ENCODE results near the gene KAT8.
"Not testable (repeated sequence)": the region's sequence is repeated elsewhere in the genome, so short reads cannot be mapped to it uniquely, and the experiment has no call there.

The KAT8 gene

DNA sequence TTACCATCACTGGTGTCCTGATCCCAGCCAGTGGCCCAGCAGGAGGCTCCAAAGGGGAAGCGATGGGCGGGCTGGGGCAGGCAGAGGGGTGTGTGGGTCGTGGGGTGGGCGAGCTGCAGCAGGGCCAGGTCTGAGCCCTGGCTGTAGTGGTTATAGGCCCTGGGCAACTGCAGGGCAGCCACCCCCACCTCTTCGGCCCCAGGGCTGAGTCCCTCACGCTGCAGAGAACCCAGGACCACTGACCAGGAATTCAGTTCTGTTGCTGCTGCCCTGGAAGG is 30.9 kb upstream of the KAT8 start:
- H3K36me3 ChIP-seq (ENCODE audit: control insufficient read depth, insufficient read depth, low read length), result peaks cover 14% of the 10 kb centered on the region
- H3K9ac ChIP-seq (ENCODE audit: low read length), result no peak overlapping the region
- H3K4me1 ChIP-seq (ENCODE audit: control insufficient read depth, insufficient read depth, low read length), result no peaks in the 10 kb centered on the region
- H3K4me3 ChIP-seq (ENCODE audit: low read length), result no peak overlapping the region
- H3K27ac ChIP-seq (ENCODE audit: low read depth, low read length), result no peak overlapping the region
- no peaks in the 10 kb centered on the region for H3K27me3 ChIP-seq (ENCODE audit: control insufficient read depth, insufficient read depth, low read length)

DNA sequence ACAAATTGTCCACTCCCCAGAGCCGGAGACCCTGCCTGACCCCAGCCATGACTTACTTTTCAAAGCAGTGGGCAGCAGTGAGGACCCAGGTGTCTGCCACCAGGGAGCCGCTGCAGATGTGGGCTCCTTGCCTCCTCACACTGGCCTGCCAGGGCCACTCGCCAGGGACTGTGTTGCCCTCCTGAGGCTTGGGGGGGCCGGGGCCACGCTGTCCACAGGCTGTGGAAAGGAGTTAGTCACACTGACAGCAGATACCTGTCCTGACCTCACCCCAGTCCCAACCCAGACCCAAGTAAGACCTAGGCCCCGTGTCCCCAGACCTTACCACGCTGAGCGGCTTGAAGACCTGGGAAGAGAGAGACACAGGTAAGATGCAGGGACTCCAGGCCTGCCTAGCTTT is 30.0 kb upstream of the KAT8 start:
- H3K4me3 ChIP-seq (ENCODE audit: low read length), result no peak overlapping the region
- no peaks in the 10 kb centered on the region for H3K27me3 ChIP-seq (ENCODE audit: control insufficient read depth, insufficient read depth, low read length)
- no peaks in the 10 kb centered on the region for H3K4me1 ChIP-seq (ENCODE audit: control insufficient read depth, insufficient read depth, low read length)
- H3K27ac ChIP-seq (ENCODE audit: low read depth, low read length), result no peak overlapping the region
- H3K36me3 ChIP-seq (ENCODE audit: control insufficient read depth, insufficient read depth, low read length), result peaks cover 14% of the 10 kb centered on the region
- no peak overlapping the region for H3K9ac ChIP-seq (ENCODE audit: low read length)

- no peak overlapping the region for H3K4me3 ChIP-seq (ENCODE audit: low read length)
- no peak overlapping the region for H3K9ac ChIP-seq (ENCODE audit: low read length)
- peaks cover 14% of the 10 kb centered on the region for H3K36me3 ChIP-seq (ENCODE audit: control insufficient read depth, insufficient read depth, low read length)
- no peak overlapping the region for H3K27ac ChIP-seq (ENCODE audit: low read depth, low read length)
- no peaks in the 10 kb centered on the region for H3K27me3 ChIP-seq (ENCODE audit: control insufficient read depth, insufficient read depth, low read length)
- no peaks in the 10 kb centered on the region for H3K4me1 ChIP-seq (ENCODE audit: control insufficient read depth, insufficient read depth, low read length)
Measured at GRCh38 chr16:31087971-31088370, 29.5 kb upstream of the KAT8 start.

GRCh38 chr16:31088459-31089183 is 28.8 kb upstream of the KAT8 start, which contains the start of gene PRSS53:
Gene PRSS53, minus strand, starts transcription at chr16:31088943. Its CDS starts 134 bp downstream, at chr16:31088809.
- H3K36me3 ChIP-seq (ENCODE audit: control insufficient read depth, insufficient read depth, low read length), result peaks cover 14% of the 10 kb centered on the region
- no peak within 1 kb of the TSS for H3K4me3 ChIP-seq (ENCODE audit: low read length)
- no peak within 1 kb of the TSS for H3K9ac ChIP-seq (ENCODE audit: low read length)
- H3K4me1 ChIP-seq (ENCODE audit: control insufficient read depth, insufficient read depth, low read length), result no peaks in the 10 kb centered on the region
- no peak within 1 kb of the TSS for H3K27ac ChIP-seq (ENCODE audit: low read depth, low read length)
- H3K27me3 ChIP-seq (ENCODE audit: control insufficient read depth, insufficient read depth, low read length), result no peaks in the 10 kb centered on the region

DNA sequence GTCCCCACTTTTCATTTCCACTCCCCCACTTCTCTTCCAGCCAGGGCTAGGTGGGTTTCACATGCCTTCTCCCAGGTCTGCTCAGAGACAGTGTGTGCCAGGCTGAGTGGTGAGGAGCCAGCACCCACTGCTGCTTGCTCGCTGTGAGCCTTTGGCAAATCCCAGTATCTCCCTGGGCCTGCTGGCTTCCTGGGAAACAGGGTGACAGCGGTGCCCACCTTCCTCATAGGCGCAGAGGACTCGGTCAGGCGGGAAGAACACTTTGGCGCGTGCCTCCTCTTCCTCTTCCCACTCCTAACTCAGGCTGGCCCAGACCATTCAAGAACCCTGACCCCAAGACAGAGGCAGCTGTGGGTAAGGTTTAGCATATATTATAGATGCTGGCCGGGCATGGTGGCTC is 28.3 kb upstream of the KAT8 start:
- peaks cover 9% of the 10 kb centered on the region for H3K36me3 ChIP-seq (ENCODE audit: control insufficient read depth, insufficient read depth, low read length)
- H3K27ac ChIP-seq (ENCODE audit: low read depth, low read length), result no peak overlapping the region
- no peaks in the 10 kb centered on the region for H3K4me1 ChIP-seq (ENCODE audit: control insufficient read depth, insufficient read depth, low read length)
- H3K9ac ChIP-seq (ENCODE audit: low read length), result no peak overlapping the region
- H3K27me3 ChIP-seq (ENCODE audit: control insufficient read depth, insufficient read depth, low read length), result no peaks in the 10 kb centered on the region
- H3K4me3 ChIP-seq (ENCODE audit: low read length), result no peak overlapping the region

- no peak overlapping the region for H3K4me3 ChIP-seq (ENCODE audit: low read length)
- no peaks in the 10 kb centered on the region for H3K4me1 ChIP-seq (ENCODE audit: control insufficient read depth, insufficient read depth, low read length)
- peaks cover 9% of the 10 kb centered on the region for H3K36me3 ChIP-seq (ENCODE audit: control insufficient read depth, insufficient read depth, low read length)
- H3K27ac ChIP-seq (ENCODE audit: low read depth, low read length), result no peak overlapping the region
- no peaks in the 10 kb centered on the region for H3K27me3 ChIP-seq (ENCODE audit: control insufficient read depth, insufficient read depth, low read length)
- no peak overlapping the region for H3K9ac ChIP-seq (ENCODE audit: low read length)
Measured at GRCh38 chr16:31090540-31090939, 26.9 kb upstream of the KAT8 start.

GRCh38 chr16:31092330-31092729 is 25.1 kb upstream of the KAT8 start:
- no peaks in the 10 kb centered on the region for H3K4me1 ChIP-seq (ENCODE audit: control insufficient read depth, insufficient read depth, low read length)
- peaks cover 6% of the 10 kb centered on the region for H3K36me3 ChIP-seq (ENCODE audit: control insufficient read depth, insufficient read depth, low read length)
- H3K27ac ChIP-seq (ENCODE audit: low read depth, low read length), result no peak overlapping the region
- H3K4me3 ChIP-seq (ENCODE audit: low read length), result no peak overlapping the region
- H3K27me3 ChIP-seq (ENCODE audit: control insufficient read depth, insufficient read depth, low read length), result no peaks in the 10 kb centered on the region
- no peak overlapping the region for H3K9ac ChIP-seq (ENCODE audit: low read length)

DNA sequence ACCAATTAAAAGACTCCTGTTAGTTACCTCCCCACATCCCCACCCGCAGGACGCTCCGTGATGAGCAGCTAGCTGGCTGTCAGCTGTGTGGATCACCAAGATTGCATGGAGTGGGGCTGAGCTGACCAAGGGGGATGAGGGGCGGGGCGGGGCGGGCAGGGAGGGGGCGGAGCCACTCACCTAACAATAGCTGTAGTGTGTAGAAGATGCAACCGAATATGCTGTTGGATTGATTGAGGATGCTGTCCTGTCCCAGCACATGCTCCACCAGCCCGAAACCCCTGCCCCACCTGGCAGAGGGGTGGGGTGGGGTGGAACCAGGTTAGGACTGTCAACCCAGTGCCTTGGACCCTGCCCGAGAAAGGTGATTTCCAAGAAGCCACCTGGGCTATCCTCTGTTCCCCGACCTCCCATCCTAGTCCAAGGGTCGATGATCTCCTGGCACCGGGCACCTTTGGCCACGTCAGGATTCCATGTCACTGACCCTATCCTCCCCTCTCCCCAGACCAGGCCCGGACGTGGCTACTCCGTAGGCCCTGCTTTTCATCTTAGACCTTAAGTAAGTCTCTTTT is 24.2 kb upstream of the KAT8 start:
- no peak overlapping the region for H3K9ac ChIP-seq (ENCODE audit: low read length)
- peaks cover 6% of the 10 kb centered on the region for H3K36me3 ChIP-seq (ENCODE audit: control insufficient read depth, insufficient read depth, low read length)
- no peak overlapping the region for H3K27ac ChIP-seq (ENCODE audit: low read depth, low read length)
- no peaks in the 10 kb centered on the region for H3K27me3 ChIP-seq (ENCODE audit: control insufficient read depth, insufficient read depth, low read length)
- H3K4me3 ChIP-seq (ENCODE audit: low read length), result no peak overlapping the region
- no peaks in the 10 kb centered on the region for H3K4me1 ChIP-seq (ENCODE audit: control insufficient read depth, insufficient read depth, low read length)

DNA sequence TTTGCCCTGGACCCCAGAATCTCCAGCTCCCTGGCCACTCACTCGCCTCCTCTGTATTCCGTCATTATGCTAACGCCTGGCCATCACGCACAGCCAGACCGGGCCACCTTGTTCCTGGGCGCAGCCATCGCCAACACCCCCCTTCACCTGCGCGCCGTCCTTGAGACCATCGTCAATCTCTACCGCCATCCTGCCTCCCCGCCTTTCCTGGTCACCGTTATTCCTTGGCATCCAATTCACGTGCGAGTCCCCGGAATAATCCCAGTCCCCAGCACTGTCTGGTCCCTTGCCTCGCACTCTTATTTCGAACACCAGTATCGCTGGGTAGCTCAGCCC is 23.4 kb upstream of the KAT8 start:
- Histone ChIP-seq H3K4me1 (ENCODE audit: control insufficient read depth, insufficient read depth, low read length) (no peaks in the 10 kb centered on the region), H3K4me3 (ENCODE audit: low read length) (peak overlapping the region; percentile 94), H3K36me3 (ENCODE audit: control insufficient read depth, insufficient read depth, low read length) (peaks cover 6% of the 10 kb centered on the region), H3K27me3 (ENCODE audit: control insufficient read depth, insufficient read depth, low read length) (no peaks in the 10 kb centered on the region), H3K27ac (ENCODE audit: low read depth, low read length) (peak overlapping the region; percentile 82), H3K9ac (ENCODE audit: low read length) (peak overlapping the region; percentile 83)

GRCh38 chr16:31094424-31095120 is 22.9 kb upstream of the KAT8 start, which contains the start of gene VKORC1:
Gene VKORC1, minus strand, starts transcription at chr16:31094797. Its CDS starts 68 bp downstream, at chr16:31094729.
- H3K27me3 ChIP-seq (ENCODE audit: control insufficient read depth, insufficient read depth, low read length), result no peaks in the 10 kb centered on the region
- peak within 1 kb of the TSS; percentile 83 for H3K9ac ChIP-seq (ENCODE audit: low read length)
- H3K4me3 ChIP-seq (ENCODE audit: low read length), result peak within 1 kb of the TSS; percentile 94
- no peaks in the 10 kb centered on the region for H3K4me1 ChIP-seq (ENCODE audit: control insufficient read depth, insufficient read depth, low read length)
- peaks cover 6% of the 10 kb centered on the region for H3K36me3 ChIP-seq (ENCODE audit: control insufficient read depth, insufficient read depth, low read length)
- peak within 1 kb of the TSS; percentile 82 for H3K27ac ChIP-seq (ENCODE audit: low read depth, low read length)

GRCh38 chr16:31099860-31100638 is 17.4 kb upstream of the KAT8 start:
- no peak overlapping the region for H3K4me3 ChIP-seq (ENCODE audit: low read length)
- H3K9ac ChIP-seq (ENCODE audit: low read length), result no peak overlapping the region
- H3K27ac ChIP-seq (ENCODE audit: low read depth, low read length), result no peak overlapping the region
- no peaks in the 10 kb centered on the region for H3K4me1 ChIP-seq (ENCODE audit: control insufficient read depth, insufficient read depth, low read length)
- H3K36me3 ChIP-seq (ENCODE audit: control insufficient read depth, insufficient read depth, low read length), result no peaks in the 10 kb centered on the region
- no peaks in the 10 kb centered on the region for H3K27me3 ChIP-seq (ENCODE audit: control insufficient read depth, insufficient read depth, low read length)

DNA sequence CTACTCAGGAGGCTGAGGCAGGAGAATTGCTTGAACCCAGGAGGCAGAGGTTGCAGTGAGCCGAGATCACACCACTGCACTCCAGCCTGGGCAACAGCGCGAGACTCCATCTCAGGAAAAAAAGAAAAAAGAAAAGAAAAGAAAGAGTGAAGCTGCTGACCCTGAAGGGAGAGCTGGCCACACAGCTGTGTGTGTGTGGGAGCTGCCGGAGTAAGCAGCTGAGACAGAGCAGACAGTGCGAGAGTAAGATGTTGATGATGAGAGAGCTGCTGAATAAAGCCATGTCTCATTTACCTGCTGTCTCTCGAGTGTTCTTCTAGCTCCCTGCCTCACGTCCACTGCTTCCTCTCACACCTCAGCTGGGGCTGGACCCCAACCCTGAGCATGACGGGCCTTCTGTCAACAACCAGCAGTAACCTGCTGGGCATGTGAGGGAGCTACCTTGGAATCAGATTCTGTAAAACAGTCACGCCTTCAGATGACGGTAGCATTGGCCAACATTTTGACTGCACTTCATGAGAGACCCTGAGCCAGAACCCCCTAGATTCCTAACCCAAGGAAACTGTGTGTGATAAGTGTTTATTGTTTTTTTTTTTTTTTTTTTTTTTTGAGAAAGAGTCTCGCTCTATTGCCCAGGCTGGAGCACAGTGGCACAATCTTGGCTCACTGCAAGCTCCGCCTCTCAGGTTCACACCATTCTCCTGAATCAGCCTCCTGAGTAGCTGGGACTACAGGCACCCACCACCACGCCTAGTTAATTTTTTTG is 16.4 kb upstream of the KAT8 start:
- not testable (repeated sequence) for H3K4me3 ChIP-seq (ENCODE audit: low read length); H3K36me3 ChIP-seq (ENCODE audit: control insufficient read depth, insufficient read depth, low read length); H3K27ac ChIP-seq (ENCODE audit: low read depth, low read length); H3K4me1 ChIP-seq (ENCODE audit: control insufficient read depth, insufficient read depth, low read length); H3K27me3 ChIP-seq (ENCODE audit: control insufficient read depth, insufficient read depth, low read length); H3K9ac ChIP-seq (ENCODE audit: low read length)

All from rectal smooth muscle tissue (tissue), 1 donor.